Measurements from ENCODE around the gene RNF26. TPM values are rescaled to one million over a fixed set of nuclear protein-coding genes. Genes with fewer than 3 reads are reported as not detected.

Gene RNF26
- total RNA-seq, 1 experiment from 2014 or later = 92.7 TPM

DNA sequence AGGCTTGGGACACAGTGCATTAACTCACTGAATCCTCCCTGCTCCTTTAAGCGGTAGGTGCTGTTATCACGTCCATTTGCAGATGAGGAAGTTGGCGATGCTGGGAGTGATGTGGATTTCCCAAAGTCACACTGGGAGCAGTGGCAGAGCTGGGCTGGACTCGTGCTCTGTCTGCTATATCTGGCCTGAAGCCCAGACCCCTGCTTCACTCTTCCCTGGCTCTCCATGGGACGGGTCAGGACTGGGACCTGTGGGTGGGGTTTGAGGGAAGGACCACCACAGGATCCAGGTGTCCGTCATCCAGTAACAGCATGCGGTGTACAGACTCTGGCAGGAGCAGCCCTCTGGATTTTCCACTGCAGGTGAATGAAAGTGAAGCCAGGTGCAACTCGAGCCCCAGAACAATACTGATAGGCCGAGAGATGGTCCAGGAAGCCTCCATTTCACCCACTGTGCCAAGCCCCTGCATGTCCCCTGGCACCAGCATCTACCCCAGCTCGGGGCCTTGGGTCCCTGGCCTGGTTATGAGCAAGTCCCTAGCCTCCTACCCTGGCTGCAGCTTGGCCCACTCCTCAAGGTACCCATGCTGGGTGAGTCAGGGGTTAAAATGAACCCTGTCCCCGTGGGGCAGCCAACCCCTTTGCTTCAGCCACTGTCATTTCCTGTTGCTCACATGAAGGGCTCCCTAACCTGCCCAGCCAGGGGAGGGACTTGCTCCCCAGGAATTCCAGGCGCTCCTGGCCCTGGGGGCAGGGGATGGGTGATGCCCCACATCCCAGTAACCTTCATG lies 43.0 kb downstream of the RNF26 start:
- TF ChIP-seq CTCF (IDR thresholded peaks at IDR 0.05; ENCODE audit: insufficient read depth in 1 of 2, low read depth in 1 of 2, low read length in 1 of 2, severe bottlenecking in 1 of 2, unreplicated experiment in 1 of 2) = no peak
- Histone ChIP-seq H3K4me1 (peaks cover 17% of the 10 kb centered on the region), H3K36me3 (ENCODE audit: control insufficient read depth, insufficient read depth, low read length) (no peaks in the 10 kb centered on the region), H3K27me3 (replicated peaks; ENCODE audit: control insufficient read depth, insufficient read depth, low read length) (no peaks in the 10 kb centered on the region), H3K9me3 (no peaks in the 10 kb centered on the region), H3K4me3 (ENCODE audit: low read depth, low read length) (no peak overlapping the region)
- H3K9me3 Mint-ChIP-seq (ENCODE audit: unreplicated experiment) = no peaks in the 10 kb centered on the region
- no peak overlapping the region for H3K27ac Mint-ChIP-seq (ENCODE audit: unreplicated experiment)
- no TSS peak for BruUV-seq (replicated peaks)
- CTCF ChIA-PET = interaction anchor here (1.0 to 11.8 kb wide), 3 partner anchors 9 to 98 kb away, joined by 3 to 220 read pairs (median 6); partner anchors contain the start of gene C1QTNF5
- no peaks in the 10 kb centered on the region for H3K36me3 Mint-ChIP-seq (ENCODE audit: insufficient read depth, unreplicated experiment)
- H3K4me3 Mint-ChIP-seq (ENCODE audit: unreplicated experiment) = no peak overlapping the region
- H3K4me1 Mint-ChIP-seq (ENCODE audit: low read depth, unreplicated experiment) = peaks cover 14% of the 10 kb centered on the region
- POLR2A ChIA-PET = no interaction called here
- intact Hi-C loops (cut with micrococcal nuclease; ENCODE audit: unreplicated experiment) = no loop called here
- peaks cover 3% of the 10 kb centered on the region for H3K27me3 Mint-ChIP-seq (ENCODE audit: insufficient read depth, unreplicated experiment)
- DNase-seq = no peak

GRCh38 chr11:119377961-119378667 lies 43.8 kb downstream of the RNF26 start:
- Histone ChIP-seq H3K4me3 (ENCODE audit: low read depth, low read length) (no peak overlapping the region), H3K27me3 (replicated peaks; ENCODE audit: control insufficient read depth, insufficient read depth, low read length) (no peaks in the 10 kb centered on the region; the same call in 1 of the 2 replicates), H3K9me3 (no peaks in the 10 kb centered on the region), H3K36me3 (ENCODE audit: control insufficient read depth, insufficient read depth, low read length) (no peaks in the 10 kb centered on the region), H3K4me1 (peaks cover 17% of the 10 kb centered on the region)
- DNase-seq = no peak
- H3K9me3 Mint-ChIP-seq (ENCODE audit: unreplicated experiment) = no peaks in the 10 kb centered on the region
- intact Hi-C loops (cut with micrococcal nuclease; ENCODE audit: unreplicated experiment) = no loop called here
- peak overlapping the region; percentile 8 for H3K27ac Mint-ChIP-seq (ENCODE audit: unreplicated experiment)
- H3K4me3 Mint-ChIP-seq (ENCODE audit: unreplicated experiment) = no peak overlapping the region
- CTCF ChIA-PET = interaction anchor here (0.6 to 11.8 kb wide), 5 partner anchors 9 to 56 kb away, joined by 3 to 220 read pairs (median 6); partner anchors contain the start of genes C1QTNF5 and RNF26
- peaks cover 3% of the 10 kb centered on the region for H3K27me3 Mint-ChIP-seq (ENCODE audit: insufficient read depth, unreplicated experiment)
- no peak for TF ChIP-seq CTCF (IDR thresholded peaks at IDR 0.05; ENCODE audit: insufficient read depth in 1 of 2, low read depth in 1 of 2, low read length in 1 of 2, severe bottlenecking in 1 of 2, unreplicated experiment in 1 of 2)
- BruUV-seq (replicated peaks) = no TSS peak
- POLR2A ChIA-PET = interaction anchor here (0.6 kb wide), 1 partner anchor 38 kb away, joined by 13 read pairs; the partner anchor contains the start of gene C1QTNF5
- no peaks in the 10 kb centered on the region for H3K36me3 Mint-ChIP-seq (ENCODE audit: insufficient read depth, unreplicated experiment)
- H3K4me1 Mint-ChIP-seq (ENCODE audit: low read depth, unreplicated experiment) = peaks cover 14% of the 10 kb centered on the region

DNA sequence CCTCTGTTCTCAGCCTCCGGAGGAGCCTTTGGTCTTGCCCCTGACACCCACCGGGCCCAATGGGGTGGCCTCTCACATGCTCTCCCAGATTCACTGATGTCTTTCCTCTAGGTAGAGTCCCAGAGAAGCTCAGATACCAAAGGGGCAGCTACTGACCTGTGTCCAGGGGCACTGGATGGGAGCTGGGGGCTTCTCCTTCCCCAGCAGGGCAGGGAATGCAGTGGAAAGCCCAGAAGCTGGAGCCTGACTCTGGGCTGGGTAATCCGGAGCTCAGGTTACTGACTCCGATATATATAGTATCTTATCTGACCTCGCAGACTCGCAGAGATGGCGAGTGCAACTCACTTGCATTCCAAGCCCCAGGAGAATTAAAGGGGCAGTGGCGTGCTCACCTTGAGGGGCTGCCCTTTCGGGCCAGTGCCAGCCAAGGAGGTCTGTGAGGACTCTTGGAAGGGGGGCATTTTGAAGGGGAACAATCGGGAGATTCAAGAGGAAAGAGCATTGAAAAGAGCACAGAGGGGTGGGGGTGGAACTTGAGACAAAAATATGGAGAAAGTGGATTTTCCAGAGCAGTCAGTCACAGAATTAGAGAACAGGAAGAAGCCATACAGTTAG lies 44.6 kb downstream of the RNF26 start:
- Mint-ChIP-seq H3K4me3 (ENCODE audit: unreplicated experiment) (no peak overlapping the region), H3K36me3 (ENCODE audit: insufficient read depth, unreplicated experiment) (no peaks in the 10 kb centered on the region), H3K27me3 (ENCODE audit: insufficient read depth, unreplicated experiment) (peaks cover 3% of the 10 kb centered on the region), H3K4me1 (ENCODE audit: low read depth, unreplicated experiment) (peaks cover 14% of the 10 kb centered on the region), H3K9me3 (ENCODE audit: unreplicated experiment) (no peaks in the 10 kb centered on the region), H3K27ac (ENCODE audit: unreplicated experiment) (peak overlapping the region; percentile 8)
- Histone ChIP-seq H3K4me3 (ENCODE audit: low read depth, low read length) (no peak overlapping the region), H3K9me3 (no peaks in the 10 kb centered on the region), H3K36me3 (ENCODE audit: control insufficient read depth, insufficient read depth, low read length) (no peaks in the 10 kb centered on the region), H3K27me3 (replicated peaks; ENCODE audit: control insufficient read depth, insufficient read depth, low read length) (no peaks in the 10 kb centered on the region; the same call in 1 of the 2 replicates), H3K4me1 (peaks cover 15% of the 10 kb centered on the region)
- ChIA-PET CTCF (interaction anchor here (0.6 to 4.7 kb wide), 5 partner anchors 10 to 56 kb away, joined by 3 to 66 read pairs (median 5); partner anchors contain the start of genes C1QTNF5 and RNF26), POLR2A (interaction anchor here (0.6 kb wide), 1 partner anchor 38 kb away, joined by 13 read pairs; the partner anchor contains the start of gene C1QTNF5)
- DNase-seq = no peak
- intact Hi-C loops (cut with micrococcal nuclease; ENCODE audit: unreplicated experiment) = no loop called here
- TF ChIP-seq CTCF (IDR thresholded peaks at IDR 0.05; ENCODE audit: insufficient read depth in 1 of 2, low read depth in 1 of 2, low read length in 1 of 2, severe bottlenecking in 1 of 2, unreplicated experiment in 1 of 2) = no peak
- BruUV-seq (replicated peaks) = no TSS peak

Data from Caco-2 (cell line).